WTC11 (cell line): ENCODE data around the gene BCLAF1. TPM values are rescaled to one million over a fixed set of nuclear protein-coding genes. Genes with fewer than 3 reads are reported as not detected.

Experiments used
- ATAC-seq: fragments of 200-7000 bp; cut with Tn5 transposase; 2 replicates; pipeline ENCODE4 v1.10.0; 2021; ENCODE audit warnings: mild to moderate bottlenecking, moderate library complexity
- CTCF ChIA-PET: fragments of 300-600 bp; sonication (Branson Sonifier 250); formaldehyde crosslinking; loops from one replicate; lab custom pipeline; 2021; ENCODE audit warnings: antibody characterized with exemption; lab: Charles Lee
- POLR2A ChIA-PET: fragments of 350-600 bp; sonication (Branson Sonifier 250); formaldehyde crosslinking; loops from one replicate; lab custom pipeline; 2021; ENCODE audit warnings: antibody characterized with exemption; lab: Charles Lee
- DNase-seq: peaks from one replicate; pipeline ENCODE4 v3.0.0; 2021; ENCODE audit warnings: low spot score
- H3K27ac Mint-ChIP-seq: 2 replicates; pipeline ENCODE4 v1.8.0; 2021; ENCODE audit warnings: mixed read lengths
- H3K27me3 Mint-ChIP-seq: 2 replicates; pipeline ENCODE4 v1.8.0; 2021; ENCODE audit warnings: low read depth, mild to moderate bottlenecking, moderate library complexity, mixed read lengths
- H3K36me3 Mint-ChIP-seq: 2 replicates; pipeline ENCODE4 v1.8.0; 2021; ENCODE audit warnings: mixed read lengths
- H3K4me1 Mint-ChIP-seq: 2 replicates; pipeline ENCODE4 v1.8.0; 2022; ENCODE audit warnings: mixed read lengths
- H3K4me3 Mint-ChIP-seq: 2 replicates; pipeline ENCODE4 v1.8.0; 2021; ENCODE audit warnings: mild to moderate bottlenecking, moderate library complexity, mixed read lengths
- H3K9me3 Mint-ChIP-seq: 2 replicates; pipeline ENCODE4 v1.8.0; 2021; ENCODE audit warnings: mixed read lengths
- CREM ChIP-seq: sonication (generic); formaldehyde crosslinking; IDR thresholded peaks from 2 replicates; pipeline ENCODE4 v1.8.1; 2022; ENCODE audit warnings: mild to moderate bottlenecking, missing genetic modification reagents, moderate library complexity
- ESRRA ChIP-seq: sonication (generic); formaldehyde crosslinking; IDR thresholded peaks from 2 replicates; pipeline ENCODE4 v1.8.1; 2022; ENCODE audit warnings: mild to moderate bottlenecking, missing genetic modification reagents, borderline replicate concordance
- ETV6 ChIP-seq: sonication (generic); formaldehyde crosslinking; IDR thresholded peaks from 2 replicates; pipeline ENCODE4 v1.8.1; 2022; ENCODE audit warnings: mild to moderate bottlenecking, missing genetic modification reagents
- FOXJ3 ChIP-seq: sonication (generic); formaldehyde crosslinking; IDR thresholded peaks from 2 replicates; pipeline ENCODE4 v1.9.0; 2021; ENCODE audit warnings: missing genetic modification reagents, mild to moderate bottlenecking, borderline replicate concordance
- GABPB1 ChIP-seq: sonication (generic); formaldehyde crosslinking; IDR thresholded peaks from 2 replicates; pipeline ENCODE4 v1.8.1; 2023; ENCODE audit warnings: mild to moderate bottlenecking, missing genetic modification reagents
- MLX ChIP-seq: sonication (generic); formaldehyde crosslinking; IDR thresholded peaks from 2 replicates; pipeline ENCODE4 v1.8.1; 2023; ENCODE audit warnings: mild to moderate bottlenecking, missing genetic modification reagents, moderate library complexity
- MYBL2 ChIP-seq: sonication (generic); formaldehyde crosslinking; IDR thresholded peaks from 2 replicates; pipeline ENCODE4 v1.8.1; 2023; ENCODE audit warnings: mild to moderate bottlenecking, moderate library complexity, missing genetic modification reagents
- NR2C2 ChIP-seq: sonication (generic); formaldehyde crosslinking; IDR thresholded peaks from 2 replicates; pipeline ENCODE4 v1.8.0; 2022; ENCODE audit warnings: mild to moderate bottlenecking, missing genetic modification reagents
- NR3C1 ChIP-seq: sonication (generic); formaldehyde crosslinking; conservative IDR thresholded peaks from 2 replicates; pipeline ENCODE4 v1.8.1; 2023; ENCODE audit warnings: low read depth, mild to moderate bottlenecking, missing genetic modification reagents
- PRRX2 ChIP-seq: fragments of 250-450 bp; sonication (Bioruptor Pico); IDR thresholded peaks from 2 replicates; pipeline ENCODE4 v1.8.0; 2021; ENCODE audit warnings: mild to moderate bottlenecking
- SMAD3 ChIP-seq: sonication (generic); formaldehyde crosslinking; IDR thresholded peaks from 2 replicates; pipeline ENCODE4 v1.8.0; 2022; ENCODE audit warnings: missing genetic modification reagents, mild to moderate bottlenecking, borderline replicate concordance
- SMAD4 ChIP-seq: sonication (generic); formaldehyde crosslinking; IDR thresholded peaks from 2 replicates; pipeline ENCODE4 v1.8.0; 2022; ENCODE audit warnings: mild to moderate bottlenecking, missing genetic modification reagents
- TCF7 ChIP-seq: sonication (generic); formaldehyde crosslinking; IDR thresholded peaks from 2 replicates; pipeline ENCODE4 v1.8.0; 2022; ENCODE audit warnings: mild to moderate bottlenecking, low read depth, missing genetic modification reagents, moderate library complexity
- TEAD4 ChIP-seq: sonication (generic); formaldehyde crosslinking; IDR thresholded peaks from 2 replicates; pipeline ENCODE4 v1.8.0; 2022; ENCODE audit warnings: mild to moderate bottlenecking, missing genetic modification reagents
- ZNF138 ChIP-seq: sonication (generic); formaldehyde crosslinking; conservative IDR thresholded peaks from 2 replicates; pipeline ENCODE4 v1.8.1; 2022; ENCODE audit warnings: mild to moderate bottlenecking, moderate library complexity, missing genetic modification reagents
- ZNF317 ChIP-seq: sonication (generic); formaldehyde crosslinking; IDR thresholded peaks from 2 replicates; pipeline ENCODE4 v1.8.1; 2023; ENCODE audit warnings: low read depth, mild to moderate bottlenecking, moderate library complexity, missing genetic modification reagents, borderline replicate concordance
- total RNA-seq: library from RNA; stranded (reverse); gene quantifications from 3 replicates; pipeline ENCODE4 v1.2.3, GENCODE V29; 2021
- TF ChIP-seq, protein P1 (sequence below): sonication (generic); formaldehyde crosslinking; IDR thresholded peaks from 2 replicates; pipeline ENCODE4 v1.8.1; 2022; ENCODE audit warnings: low read depth, mild to moderate bottlenecking, moderate library complexity, missing genetic modification reagents, borderline replicate concordance
- TF ChIP-seq, protein P2 (sequence below): sonication (generic); formaldehyde crosslinking; IDR thresholded peaks from 2 replicates; pipeline ENCODE4 v1.8.0; 2023; ENCODE audit warnings: missing genetic modification reagents, mild to moderate bottlenecking, borderline replicate concordance

Gene BCLAF1
- total RNA-seq, 1 experiment from 2014 or later = 184 TPM

GRCh38 chr6:136249811-136250685, 39.6 kb downstream of the BCLAF1 start, which contains the start of gene MTFR2 (continued):
- TF ChIP-seq MYBL2 (peak; percentile 94), ESRRA (0 out of 2 replicates have a peak, but pooled peaks have one; percentile 32)

GRCh38 chr6:136249336-136249735, 40.3 kb downstream of the BCLAF1 start:
- Mint-ChIP-seq H3K4me1 (peaks cover 17% of the 10 kb centered on the region), H3K9me3 (no peaks in the 10 kb centered on the region), H3K36me3 (peaks cover 3% of the 10 kb centered on the region), H3K27me3 (no peaks in the 10 kb centered on the region)
- ATAC-seq (no peak), DNase-seq (no peak)
- ChIA-PET POLR2A (no interaction called here), CTCF (interaction anchor here (1.0 kb wide), 1 partner anchor 68 kb away, joined by 4 read pairs; no protein-coding TSS in a partner anchor)
- TF ChIP-seq TEAD4 (no peak), NR2C2 (no peak), MLX (CRISPR knock-in tag) (no peak), CREM (no peak), SMAD4 (CRISPR knock-in tag) (no peak), PRRX2 (CRISPR knock-in tag) (no peak), GABPB1 (no peak)
- TF ChIP-seq, protein P1, sequence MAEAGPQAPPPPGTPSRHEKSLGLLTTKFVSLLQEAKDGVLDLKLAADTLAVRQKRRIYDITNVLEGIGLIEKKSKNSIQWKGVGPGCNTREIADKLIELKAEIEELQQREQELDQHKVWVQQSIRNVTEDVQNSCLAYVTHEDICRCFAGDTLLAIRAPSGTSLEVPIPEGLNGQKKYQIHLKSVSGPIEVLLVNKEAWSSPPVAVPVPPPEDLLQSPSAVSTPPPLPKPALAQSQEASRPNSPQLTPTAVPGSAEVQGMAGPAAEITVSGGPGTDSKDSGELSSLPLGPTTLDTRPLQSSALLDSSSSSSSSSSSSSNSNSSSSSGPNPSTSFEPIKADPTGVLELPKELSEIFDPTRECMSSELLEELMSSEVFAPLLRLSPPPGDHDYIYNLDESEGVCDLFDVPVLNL (CRISPR knock-in tag) = no peak
- TF ChIP-seq, protein P2, sequence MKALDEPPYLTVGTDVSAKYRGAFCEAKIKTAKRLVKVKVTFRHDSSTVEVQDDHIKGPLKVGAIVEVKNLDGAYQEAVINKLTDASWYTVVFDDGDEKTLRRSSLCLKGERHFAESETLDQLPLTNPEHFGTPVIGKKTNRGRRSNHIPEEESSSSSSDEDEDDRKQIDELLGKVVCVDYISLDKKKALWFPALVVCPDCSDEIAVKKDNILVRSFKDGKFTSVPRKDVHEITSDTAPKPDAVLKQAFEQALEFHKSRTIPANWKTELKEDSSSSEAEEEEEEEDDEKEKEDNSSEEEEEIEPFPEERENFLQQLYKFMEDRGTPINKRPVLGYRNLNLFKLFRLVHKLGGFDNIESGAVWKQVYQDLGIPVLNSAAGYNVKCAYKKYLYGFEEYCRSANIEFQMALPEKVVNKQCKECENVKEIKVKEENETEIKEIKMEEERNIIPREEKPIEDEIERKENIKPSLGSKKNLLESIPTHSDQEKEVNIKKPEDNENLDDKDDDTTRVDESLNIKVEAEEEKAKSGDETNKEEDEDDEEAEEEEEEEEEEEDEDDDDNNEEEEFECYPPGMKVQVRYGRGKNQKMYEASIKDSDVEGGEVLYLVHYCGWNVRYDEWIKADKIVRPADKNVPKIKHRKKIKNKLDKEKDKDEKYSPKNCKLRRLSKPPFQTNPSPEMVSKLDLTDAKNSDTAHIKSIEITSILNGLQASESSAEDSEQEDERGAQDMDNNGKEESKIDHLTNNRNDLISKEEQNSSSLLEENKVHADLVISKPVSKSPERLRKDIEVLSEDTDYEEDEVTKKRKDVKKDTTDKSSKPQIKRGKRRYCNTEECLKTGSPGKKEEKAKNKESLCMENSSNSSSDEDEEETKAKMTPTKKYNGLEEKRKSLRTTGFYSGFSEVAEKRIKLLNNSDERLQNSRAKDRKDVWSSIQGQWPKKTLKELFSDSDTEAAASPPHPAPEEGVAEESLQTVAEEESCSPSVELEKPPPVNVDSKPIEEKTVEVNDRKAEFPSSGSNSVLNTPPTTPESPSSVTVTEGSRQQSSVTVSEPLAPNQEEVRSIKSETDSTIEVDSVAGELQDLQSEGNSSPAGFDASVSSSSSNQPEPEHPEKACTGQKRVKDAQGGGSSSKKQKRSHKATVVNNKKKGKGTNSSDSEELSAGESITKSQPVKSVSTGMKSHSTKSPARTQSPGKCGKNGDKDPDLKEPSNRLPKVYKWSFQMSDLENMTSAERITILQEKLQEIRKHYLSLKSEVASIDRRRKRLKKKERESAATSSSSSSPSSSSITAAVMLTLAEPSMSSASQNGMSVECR = no peak
- TF ChIP-seq, all 79 proteins: peak for 0
- H3K4me3 Mint-ChIP-seq = peak overlapping the region; percentile 97
- peak overlapping the region; percentile 92 for H3K27ac Mint-ChIP-seq

GRCh38 chr6:136244061-136244616, 45.5 kb downstream of the BCLAF1 start:
- H3K27me3 Mint-ChIP-seq = no peaks in the 10 kb centered on the region
- no peak overlapping the region for H3K4me3 Mint-ChIP-seq
- TF ChIP-seq NR3C1 (CRISPR knock-in tag) = no peak
- no peak for TF ChIP-seq ETV6
- no peak for TF ChIP-seq ZNF138
- TF ChIP-seq SMAD3 (CRISPR knock-in tag) = no peak
- no peak for TF ChIP-seq ZNF317 (CRISPR knock-in tag)
- TF ChIP-seq TCF7 (CRISPR knock-in tag) = no peak
- TF ChIP-seq GABPB1 = no peak
- no peak for TF ChIP-seq FOXJ3 (CRISPR knock-in tag)
- TF ChIP-seq, all 79 proteins: peak for 0
- no peak for ATAC-seq
- no peak for DNase-seq
- Mint-ChIP-seq H3K27ac (no peak overlapping the region), H3K36me3 (peaks cover 29% of the 10 kb centered on the region), H3K4me1 (peaks cover 5% of the 10 kb centered on the region), H3K9me3 (no peaks in the 10 kb centered on the region)
- ChIA-PET POLR2A (no interaction called here), CTCF (no interaction called here)
